Measurements from ENCODE around the gene INPP4B.

The INPP4B gene

GRCh38 chr4:142447009-142447408 is 399.1 kb downstream of the INPP4B start:
- no peaks in the 10 kb centered on the region for H3K36me3 ChIP-seq (ENCODE audit: control insufficient read depth, insufficient read depth, low read length)
- no peak overlapping the region for H3K4me3 ChIP-seq (ENCODE audit: low read length)
- H3K4me1 ChIP-seq (ENCODE audit: control insufficient read depth, insufficient read depth, low read length), result no peaks in the 10 kb centered on the region

GRCh38 chr4:142443469-142443868 is 402.6 kb downstream of the INPP4B start:
- no peak overlapping the region for H3K27ac ChIP-seq (ENCODE audit: low read depth, low read length)
- H3K4me1 ChIP-seq (ENCODE audit: control insufficient read depth, insufficient read depth, low read length), result no peaks in the 10 kb centered on the region
- no peaks in the 10 kb centered on the region for H3K27me3 ChIP-seq (ENCODE audit: control insufficient read depth, insufficient read depth, low read length)
- H3K4me3 ChIP-seq (ENCODE audit: low read length), result no peak overlapping the region
- no peaks in the 10 kb centered on the region for H3K36me3 ChIP-seq (ENCODE audit: control insufficient read depth, insufficient read depth, low read length)
- H3K9ac ChIP-seq (ENCODE audit: low read length), result no peak overlapping the region

More at GRCh38 chr4:142447009-142447408, 399.1 kb downstream of the INPP4B start:
- H3K27ac ChIP-seq (ENCODE audit: low read depth, low read length), result no peak overlapping the region
- H3K27me3 ChIP-seq (ENCODE audit: control insufficient read depth, insufficient read depth, low read length), result no peaks in the 10 kb centered on the region
- no peak overlapping the region for H3K9ac ChIP-seq (ENCODE audit: low read length)

GRCh38 chr4:142440093-142440492 is 406.0 kb downstream of the INPP4B start:
- no peaks in the 10 kb centered on the region for H3K36me3 ChIP-seq (ENCODE audit: control insufficient read depth, insufficient read depth, low read length)
- H3K9ac ChIP-seq (ENCODE audit: low read length), result no peak overlapping the region
- H3K4me3 ChIP-seq (ENCODE audit: low read length), result no peak overlapping the region
- H3K27ac ChIP-seq (ENCODE audit: low read depth, low read length), result no peak overlapping the region
- no peaks in the 10 kb centered on the region for H3K27me3 ChIP-seq (ENCODE audit: control insufficient read depth, insufficient read depth, low read length)
- no peaks in the 10 kb centered on the region for H3K4me1 ChIP-seq (ENCODE audit: control insufficient read depth, insufficient read depth, low read length)

GRCh38 chr4:142435599-142436235 is 410.4 kb downstream of the INPP4B start:
- Histone ChIP-seq H3K4me3 (ENCODE audit: low read length) (no peak overlapping the region), H3K9ac (ENCODE audit: low read length) (no peak overlapping the region), H3K27me3 (ENCODE audit: control insufficient read depth, insufficient read depth, low read length) (no peaks in the 10 kb centered on the region), H3K27ac (ENCODE audit: low read depth, low read length) (no peak overlapping the region), H3K36me3 (ENCODE audit: control insufficient read depth, insufficient read depth, low read length) (no peaks in the 10 kb centered on the region), H3K4me1 (ENCODE audit: control insufficient read depth, insufficient read depth, low read length) (no peaks in the 10 kb centered on the region)

- no peak overlapping the region for H3K9ac ChIP-seq (ENCODE audit: low read length)
- no peak overlapping the region for H3K4me3 ChIP-seq (ENCODE audit: low read length)
- H3K27me3 ChIP-seq (ENCODE audit: control insufficient read depth, insufficient read depth, low read length), result no peaks in the 10 kb centered on the region
- H3K4me1 ChIP-seq (ENCODE audit: control insufficient read depth, insufficient read depth, low read length), result no peaks in the 10 kb centered on the region
- no peak overlapping the region for H3K27ac ChIP-seq (ENCODE audit: low read depth, low read length)
- no peaks in the 10 kb centered on the region for H3K36me3 ChIP-seq (ENCODE audit: control insufficient read depth, insufficient read depth, low read length)
These were observed 411.4 kb downstream of the INPP4B start for GRCh38 chr4:142434519-142435224.

GRCh38 chr4:142428715-142429114 is 417.4 kb downstream of the INPP4B start:
- no peaks in the 10 kb centered on the region for H3K36me3 ChIP-seq (ENCODE audit: control insufficient read depth, insufficient read depth, low read length)
- H3K4me3 ChIP-seq (ENCODE audit: low read length), result no peak overlapping the region
- no peak overlapping the region for H3K9ac ChIP-seq (ENCODE audit: low read length)
- no peaks in the 10 kb centered on the region for H3K27me3 ChIP-seq (ENCODE audit: control insufficient read depth, insufficient read depth, low read length)
- no peaks in the 10 kb centered on the region for H3K4me1 ChIP-seq (ENCODE audit: control insufficient read depth, insufficient read depth, low read length)
- H3K27ac ChIP-seq (ENCODE audit: low read depth, low read length), result no peak overlapping the region

- Histone ChIP-seq H3K27me3 (ENCODE audit: control insufficient read depth, insufficient read depth, low read length) (no peaks in the 10 kb centered on the region), H3K27ac (ENCODE audit: low read depth, low read length) (no peak overlapping the region), H3K4me1 (ENCODE audit: control insufficient read depth, insufficient read depth, low read length) (no peaks in the 10 kb centered on the region), H3K9ac (ENCODE audit: low read length) (no peak overlapping the region), H3K36me3 (ENCODE audit: control insufficient read depth, insufficient read depth, low read length) (no peaks in the 10 kb centered on the region), H3K4me3 (ENCODE audit: low read length) (no peak overlapping the region)
These were observed 418.6 kb downstream of the INPP4B start for GRCh38 chr4:142427456-142427855.

GRCh38 chr4:142423861-142424260 is 422.2 kb downstream of the INPP4B start:
- no peak overlapping the region for H3K9ac ChIP-seq (ENCODE audit: low read length)
- no peak overlapping the region for H3K27ac ChIP-seq (ENCODE audit: low read depth, low read length)
- no peaks in the 10 kb centered on the region for H3K4me1 ChIP-seq (ENCODE audit: control insufficient read depth, insufficient read depth, low read length)
- no peak overlapping the region for H3K4me3 ChIP-seq (ENCODE audit: low read length)
- H3K27me3 ChIP-seq (ENCODE audit: control insufficient read depth, insufficient read depth, low read length), result no peaks in the 10 kb centered on the region
- H3K36me3 ChIP-seq (ENCODE audit: control insufficient read depth, insufficient read depth, low read length), result no peaks in the 10 kb centered on the region

- no peaks in the 10 kb centered on the region for H3K27me3 ChIP-seq (ENCODE audit: control insufficient read depth, insufficient read depth, low read length)
- no peak overlapping the region for H3K4me3 ChIP-seq (ENCODE audit: low read length)
- H3K36me3 ChIP-seq (ENCODE audit: control insufficient read depth, insufficient read depth, low read length), result no peaks in the 10 kb centered on the region
- no peak overlapping the region for H3K9ac ChIP-seq (ENCODE audit: low read length)
- no peak overlapping the region for H3K27ac ChIP-seq (ENCODE audit: low read depth, low read length)
- no peaks in the 10 kb centered on the region for H3K4me1 ChIP-seq (ENCODE audit: control insufficient read depth, insufficient read depth, low read length)
These were observed 425.6 kb downstream of the INPP4B start for GRCh38 chr4:142420311-142421095.

- no peak overlapping the region for H3K9ac ChIP-seq (ENCODE audit: low read length)
- no peak overlapping the region for H3K27ac ChIP-seq (ENCODE audit: low read depth, low read length)
- no peaks in the 10 kb centered on the region for H3K36me3 ChIP-seq (ENCODE audit: control insufficient read depth, insufficient read depth, low read length)
- no peak overlapping the region for H3K4me3 ChIP-seq (ENCODE audit: low read length)
- H3K4me1 ChIP-seq (ENCODE audit: control insufficient read depth, insufficient read depth, low read length), result no peaks in the 10 kb centered on the region
- H3K27me3 ChIP-seq (ENCODE audit: control insufficient read depth, insufficient read depth, low read length), result no peaks in the 10 kb centered on the region
These were observed 426.4 kb downstream of the INPP4B start for GRCh38 chr4:142419712-142420111.

GRCh38 chr4:142418697-142419096 is 427.4 kb downstream of the INPP4B start:
- H3K27ac ChIP-seq (ENCODE audit: low read depth, low read length), result no peak overlapping the region
- no peaks in the 10 kb centered on the region for H3K27me3 ChIP-seq (ENCODE audit: control insufficient read depth, insufficient read depth, low read length)
- H3K4me1 ChIP-seq (ENCODE audit: control insufficient read depth, insufficient read depth, low read length), result no peaks in the 10 kb centered on the region
- no peaks in the 10 kb centered on the region for H3K36me3 ChIP-seq (ENCODE audit: control insufficient read depth, insufficient read depth, low read length)
- H3K9ac ChIP-seq (ENCODE audit: low read length), result no peak overlapping the region
- H3K4me3 ChIP-seq (ENCODE audit: low read length), result no peak overlapping the region

GRCh38 chr4:142416711-142417275 is 429.3 kb downstream of the INPP4B start:
- Histone ChIP-seq H3K9ac (ENCODE audit: low read length) (no peak overlapping the region), H3K36me3 (ENCODE audit: control insufficient read depth, insufficient read depth, low read length) (no peaks in the 10 kb centered on the region), H3K27me3 (ENCODE audit: control insufficient read depth, insufficient read depth, low read length) (no peaks in the 10 kb centered on the region), H3K27ac (ENCODE audit: low read depth, low read length) (no peak overlapping the region), H3K4me1 (ENCODE audit: control insufficient read depth, insufficient read depth, low read length) (no peaks in the 10 kb centered on the region), H3K4me3 (ENCODE audit: low read length) (no peak overlapping the region)
